ENCODE results near the gene NRXN3.

NRXN3 gene

DNA sequence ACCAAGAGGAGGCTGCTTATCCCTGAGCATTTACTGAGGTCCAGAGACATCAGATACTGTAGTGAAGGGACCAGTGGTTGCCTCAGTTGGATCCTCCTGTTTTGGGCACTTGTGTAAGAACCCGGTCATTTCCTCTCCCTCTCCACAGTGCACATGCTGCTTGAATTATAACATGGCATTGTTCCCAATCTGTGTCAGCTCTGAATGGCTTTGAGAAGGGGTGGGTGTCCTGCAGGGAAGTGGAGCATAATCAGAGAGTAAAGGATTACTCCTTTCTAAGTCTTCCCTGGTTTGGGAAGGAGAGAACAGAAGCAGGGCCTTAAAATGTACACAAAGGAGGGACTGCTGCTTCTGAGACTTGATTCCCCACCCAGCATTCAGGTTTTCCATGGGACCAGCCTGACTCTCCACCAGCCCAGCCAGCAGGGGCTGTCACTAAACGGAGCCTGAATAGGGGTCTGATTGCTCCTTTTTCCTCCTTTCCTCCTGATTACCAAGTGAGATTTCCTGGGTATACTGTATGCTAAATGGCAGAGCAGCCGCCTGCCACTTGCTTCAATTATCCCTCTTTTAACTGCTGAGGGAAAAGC is 78.4 kb downstream of the NRXN3 start:
- no peak for DNase-seq

DNA sequence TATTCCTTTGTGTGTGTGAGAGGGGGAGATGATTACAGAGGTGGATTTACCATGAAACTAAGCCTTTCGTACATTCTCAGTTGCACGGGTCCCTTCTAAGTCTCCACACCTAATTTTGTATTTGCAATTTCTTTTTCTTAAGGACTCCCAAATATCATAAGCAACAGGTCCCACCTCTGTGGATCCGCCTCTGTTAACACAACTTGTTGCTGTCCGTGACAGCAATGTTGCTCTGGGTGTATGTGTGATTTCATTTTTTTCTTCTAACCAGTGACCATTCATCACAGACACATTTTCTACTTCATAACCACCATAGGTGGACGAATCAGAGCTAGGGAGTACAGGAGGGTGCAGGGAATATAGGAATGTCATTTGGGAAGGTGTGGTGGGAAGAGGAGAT is 81.1 kb downstream of the NRXN3 start:
- no peak for DNase-seq

DNA sequence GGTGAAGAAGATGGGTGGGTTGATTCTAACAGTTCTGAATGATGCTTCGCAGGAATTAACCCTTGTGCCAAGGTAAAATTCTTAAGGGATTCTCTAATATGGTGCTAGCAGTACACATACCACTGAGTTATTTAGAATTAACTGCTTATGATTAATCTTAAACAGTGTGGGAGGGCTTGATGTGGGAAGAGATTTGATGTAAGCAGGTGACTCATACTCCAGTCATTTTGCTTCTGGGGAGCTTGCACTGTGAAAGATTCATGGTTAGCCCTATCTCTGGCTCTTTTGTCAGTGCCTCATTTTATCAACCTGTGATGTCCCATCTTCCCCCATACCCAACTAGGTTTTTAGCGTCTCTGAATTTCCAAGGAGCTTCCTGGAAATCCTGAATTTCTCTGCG is 83.8 kb downstream of the NRXN3 start:
- no peak for DNase-seq

DNA sequence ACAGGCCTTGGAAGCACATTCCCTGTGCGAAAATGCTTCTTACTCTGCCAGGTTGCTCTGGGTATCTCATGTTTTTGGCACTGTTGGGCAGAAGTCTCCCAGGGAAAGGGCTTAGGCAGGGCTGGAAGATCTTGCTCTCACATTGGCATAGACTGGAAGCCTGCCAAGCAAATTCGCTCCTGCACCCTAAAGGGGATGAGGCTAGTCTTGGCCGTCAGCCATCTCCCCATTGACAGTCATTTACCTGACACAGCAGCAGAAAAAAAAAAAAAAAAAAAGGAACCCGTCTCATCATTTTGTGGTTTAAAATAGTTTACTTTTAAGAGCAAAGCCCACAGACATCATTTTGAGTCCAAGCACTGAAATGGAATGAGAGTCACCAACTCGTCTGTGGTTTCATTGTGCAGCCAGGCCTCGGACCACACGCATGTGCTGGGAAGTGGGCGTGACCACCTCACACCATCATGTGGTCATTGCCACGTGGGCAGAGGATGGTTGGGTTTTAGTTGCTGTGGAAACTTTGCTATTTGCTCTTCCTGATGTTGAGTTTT is 84.8 kb downstream of the NRXN3 start:
- peak; percentile 91 for DNase-seq

DNA sequence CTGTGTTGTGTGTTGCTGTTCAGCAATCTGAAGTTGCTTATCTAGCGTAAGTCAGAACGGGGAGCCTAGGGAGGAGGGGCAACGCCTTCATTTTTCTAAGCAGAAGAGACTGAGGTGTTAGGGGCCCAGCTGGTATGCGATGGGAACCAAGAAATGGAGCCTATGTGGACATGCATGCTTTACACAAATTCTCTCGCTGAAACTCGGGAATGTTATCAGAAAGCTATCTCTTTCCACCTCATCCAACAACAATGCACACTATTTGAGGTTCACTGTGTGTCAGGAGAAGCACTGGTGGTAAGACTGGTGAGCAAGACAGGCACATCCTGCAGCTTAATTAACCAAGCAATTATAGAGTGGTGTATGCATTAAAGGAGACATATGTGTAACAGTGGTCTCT is 89.7 kb downstream of the NRXN3 start:
- DNase-seq: no peak

DNA sequence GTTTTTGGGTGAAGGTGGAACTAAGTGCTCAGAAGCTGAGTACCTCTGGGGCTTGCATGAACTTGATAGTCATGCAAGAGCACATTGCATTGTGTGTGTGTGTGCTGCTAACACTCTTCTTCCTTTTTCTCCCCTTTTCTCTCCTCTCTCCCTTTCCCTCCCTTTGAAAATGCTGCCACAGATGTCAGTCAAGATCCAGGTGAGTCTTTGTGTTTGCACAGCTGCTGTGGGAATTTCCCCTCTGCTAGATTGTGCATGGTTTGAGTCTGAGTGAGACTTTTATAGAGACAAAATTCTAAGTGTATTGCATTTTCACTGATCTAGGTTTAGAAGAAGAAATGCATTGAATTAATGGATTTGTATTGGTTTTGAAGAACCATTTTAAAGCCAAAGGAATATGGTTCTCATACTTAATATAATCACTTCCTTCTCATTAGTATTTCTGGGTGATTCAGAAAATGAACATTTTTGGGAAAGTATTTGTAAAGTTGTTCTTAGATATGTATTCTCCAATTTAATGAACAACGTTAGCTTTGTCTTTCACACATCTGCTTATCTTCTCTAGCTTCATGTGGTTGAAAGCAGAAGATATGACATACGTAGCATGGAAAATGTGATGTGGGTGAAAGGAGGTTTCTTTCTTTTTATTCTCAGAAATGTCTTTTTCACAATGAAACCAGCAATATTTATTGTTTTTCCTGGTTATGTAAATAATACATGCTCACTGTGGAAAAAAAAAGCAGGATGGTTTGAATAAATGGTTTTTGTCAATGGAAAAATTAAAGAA is 108.5 kb downstream of the NRXN3 start:
- peak; percentile 78 for DNase-seq

DNA sequence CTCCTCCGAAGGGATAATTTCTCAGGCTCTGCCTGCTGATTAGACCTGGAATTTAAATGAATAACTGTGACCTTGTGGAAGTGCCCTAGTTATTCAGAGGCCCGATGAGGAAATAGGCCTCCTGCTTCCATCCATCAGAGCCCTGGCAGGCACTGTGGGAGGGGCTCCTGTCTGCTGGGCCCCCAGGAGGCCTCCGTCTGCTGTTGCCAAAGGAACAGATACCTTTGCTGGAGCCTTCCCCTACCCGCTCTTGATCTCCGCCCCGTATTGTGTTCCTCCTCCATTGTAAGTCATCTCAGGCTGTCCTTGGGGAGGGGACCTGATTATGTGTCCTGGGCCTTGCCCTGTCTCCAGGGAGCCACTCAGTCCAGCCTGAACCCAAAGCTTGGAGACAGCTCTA is 112.3 kb downstream of the NRXN3 start:
- DNase-seq: peak; percentile 21

DNA sequence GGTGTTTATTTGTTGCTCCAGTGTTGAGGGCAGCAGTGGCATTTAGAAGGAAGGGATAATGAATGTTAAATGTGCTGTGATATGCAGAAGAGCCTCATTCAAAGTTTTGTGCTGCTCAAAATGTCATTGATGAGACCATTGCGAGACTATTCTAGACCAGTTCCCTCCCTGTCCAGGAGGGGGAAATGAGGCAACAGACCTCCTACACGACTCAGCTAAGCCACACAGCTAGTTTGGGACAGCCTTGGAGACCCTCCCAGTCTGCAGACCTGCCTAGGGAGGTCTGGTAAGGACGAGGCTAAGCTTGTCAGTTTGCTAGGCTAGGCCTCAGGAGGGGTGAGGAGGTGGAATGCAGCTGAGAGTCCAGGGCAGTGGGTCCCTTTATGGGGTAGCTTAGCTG is 116.0 kb downstream of the NRXN3 start:
- DNase-seq: no peak

DNA sequence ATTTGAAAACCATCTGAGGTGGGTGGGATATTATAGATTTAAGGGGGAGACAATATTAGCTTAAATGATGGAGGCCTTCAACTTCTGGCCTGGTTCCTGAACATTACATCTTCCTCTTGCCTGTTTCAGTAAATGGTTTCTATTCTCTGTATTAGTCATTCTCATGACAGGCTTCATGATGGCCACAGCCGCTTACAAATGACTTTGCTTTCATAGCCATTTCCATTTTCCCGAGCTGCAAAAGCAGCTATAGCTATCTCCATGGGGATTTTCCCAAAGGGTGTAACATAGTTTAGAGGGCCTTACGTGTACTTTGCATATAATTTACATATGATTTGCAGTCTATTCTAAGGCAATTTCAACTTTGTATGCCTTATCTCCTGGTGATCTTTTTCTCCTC is 121.8 kb downstream of the NRXN3 start:
- DNase-seq: no peak

DNA sequence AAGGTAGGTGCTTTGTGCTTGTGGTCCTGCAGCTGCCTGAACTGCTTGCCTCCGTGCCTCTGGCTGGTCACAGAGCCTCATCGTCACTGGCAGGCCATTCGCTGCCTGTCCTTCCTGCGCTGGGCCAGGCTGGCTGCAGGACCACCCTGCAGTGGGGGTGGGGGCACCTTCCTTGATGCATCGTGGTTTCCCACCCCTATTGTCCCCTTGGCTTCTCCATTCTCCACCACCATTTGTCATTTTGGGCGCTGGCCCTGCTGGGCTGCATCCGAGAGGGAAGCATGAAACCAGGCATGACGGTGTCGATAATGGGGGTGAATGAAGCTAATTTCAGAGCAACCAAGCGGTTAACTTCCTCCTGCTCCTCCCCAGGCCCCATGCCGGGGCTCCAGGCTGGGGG is 127.7 kb downstream of the NRXN3 start:
- no peak for DNase-seq

DNA sequence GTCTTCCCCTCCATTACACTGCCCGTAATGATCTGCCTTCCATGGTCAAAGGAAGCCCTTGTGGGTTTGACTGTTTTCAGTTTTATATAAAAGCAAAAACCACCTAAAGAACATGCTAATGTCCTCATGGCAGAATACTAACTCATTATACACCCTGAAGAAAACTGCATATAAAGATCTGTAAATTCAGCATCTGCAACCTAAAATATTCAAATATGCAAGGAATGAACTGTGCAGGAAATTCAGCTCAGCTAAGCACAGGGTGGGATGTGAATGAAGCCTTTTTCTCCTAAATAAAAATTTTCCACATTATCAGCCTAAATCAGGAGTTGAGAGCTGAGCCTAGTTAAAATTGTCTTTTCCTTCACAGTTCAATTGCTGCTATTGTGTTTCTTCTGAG is 128.1 kb downstream of the NRXN3 start:
- no peak for DNase-seq

DNA sequence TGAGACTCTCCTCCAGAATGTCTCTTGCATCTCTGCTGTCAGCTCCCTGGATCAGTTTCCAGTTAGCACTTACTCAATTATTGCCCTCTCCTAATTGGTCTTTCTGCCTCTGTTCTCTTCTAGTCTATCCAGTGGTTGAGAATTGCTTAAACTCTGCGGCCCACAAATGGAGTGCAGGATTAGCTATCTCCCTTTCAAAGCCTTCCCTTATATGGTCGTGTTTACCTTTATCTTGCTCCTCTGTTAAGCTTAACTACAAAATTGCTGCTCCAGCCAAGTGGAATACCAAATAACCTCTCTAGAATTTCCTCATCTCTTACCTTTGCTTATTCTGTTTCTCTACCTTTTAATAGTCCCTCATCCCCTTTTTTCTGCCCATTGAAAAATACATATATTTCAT is 132.7 kb downstream of the NRXN3 start:
- DNase-seq: peak; percentile 41

DNA sequence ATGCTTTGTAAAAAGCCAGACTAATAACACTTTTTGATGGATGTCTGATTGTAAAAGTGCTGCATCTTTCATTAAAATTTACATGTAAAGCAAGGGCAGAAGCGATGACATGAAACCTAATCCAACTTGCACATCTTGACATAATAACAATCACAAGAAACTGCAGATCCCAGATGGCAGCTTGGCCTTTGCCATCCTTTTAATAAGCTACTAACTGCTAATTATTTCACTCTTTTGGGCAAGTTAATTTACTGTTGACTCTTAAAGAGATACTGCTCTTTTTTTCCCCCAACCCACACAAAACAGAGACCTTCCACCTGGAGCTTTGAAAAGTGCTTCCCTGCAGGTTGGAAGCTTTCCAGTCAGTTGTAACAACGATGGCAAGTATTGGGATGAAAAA is 137.5 kb downstream of the NRXN3 start:
- no peak for DNase-seq

DNA sequence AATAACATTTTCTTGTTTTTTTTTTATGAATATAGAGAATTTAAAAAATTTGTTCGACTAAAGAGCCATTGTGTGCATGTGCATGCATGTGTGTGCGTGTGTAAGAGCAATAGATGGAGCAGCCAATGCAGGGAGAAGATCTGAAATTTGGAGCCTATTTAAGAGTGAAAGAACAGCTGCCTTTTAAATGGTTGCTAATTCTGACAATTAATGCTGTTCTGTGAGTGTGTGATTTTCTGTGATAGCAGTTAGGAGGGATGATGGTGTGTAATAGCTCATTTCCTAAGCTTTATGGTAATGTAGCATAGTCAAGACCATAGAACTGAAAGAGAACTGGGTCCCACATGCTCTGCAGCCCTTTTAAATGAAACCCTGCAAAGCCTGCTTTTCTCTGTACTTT is 137.9 kb downstream of the NRXN3 start:
- no peak for DNase-seq

DNA sequence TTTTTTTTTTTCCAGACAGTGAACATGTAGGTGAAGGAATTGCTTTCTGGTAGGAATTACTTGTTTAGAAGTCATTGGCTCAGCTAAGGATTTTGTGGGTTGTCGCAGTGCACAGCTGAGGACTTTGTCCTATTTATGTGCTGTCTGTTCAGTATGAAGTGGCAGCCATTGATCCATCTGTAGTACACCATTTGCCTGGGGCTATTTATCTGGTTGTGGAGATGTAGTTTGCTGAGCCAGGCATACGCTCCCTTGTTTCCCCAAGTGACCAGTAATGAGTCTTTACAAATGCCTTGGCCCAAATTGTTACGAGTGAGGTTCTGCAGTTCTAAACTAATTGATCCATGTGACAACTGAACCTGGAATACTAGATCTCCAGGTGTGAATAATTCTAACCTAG is 140.1 kb downstream of the NRXN3 start:
- DNase-seq: peak; percentile 13

DNA sequence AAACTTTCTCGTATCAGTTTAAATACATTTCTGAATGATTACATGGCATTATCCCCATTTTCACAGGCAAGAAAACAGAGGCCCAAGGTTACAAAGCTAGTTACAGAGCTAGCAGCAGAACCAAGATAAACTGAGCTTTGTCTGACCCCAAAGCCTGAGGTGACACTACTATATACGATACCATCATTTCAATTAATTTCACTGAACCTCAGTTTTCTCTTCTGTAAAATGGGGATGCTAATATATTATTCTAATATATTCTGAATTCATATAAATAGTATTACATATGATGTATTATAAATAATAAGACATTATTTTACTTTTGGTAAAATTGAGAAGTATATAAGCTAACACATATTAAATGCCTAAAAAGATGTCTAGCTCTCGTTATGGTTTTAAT is 143.3 kb downstream of the NRXN3 start:
- no peak for DNase-seq

DNA sequence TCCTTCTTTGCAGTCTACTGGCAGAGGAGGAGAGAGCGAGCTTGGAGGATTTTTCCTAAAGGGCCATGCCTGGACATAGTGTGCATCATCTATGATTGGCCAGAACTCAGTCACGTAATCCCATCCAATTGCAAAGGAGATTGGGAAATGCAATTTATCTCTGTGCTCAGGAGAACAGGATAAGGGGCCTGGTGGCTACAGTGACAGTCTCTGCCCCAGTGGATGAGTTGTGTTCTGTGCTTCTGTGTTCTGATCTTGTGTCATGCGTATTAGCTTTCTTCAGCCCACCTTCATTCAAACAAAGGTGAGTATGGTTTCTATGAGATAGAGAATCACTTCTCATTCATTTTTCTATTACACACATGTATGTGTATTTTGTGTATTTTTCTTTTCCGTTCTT is 144.3 kb downstream of the NRXN3 start:
- no peak for DNase-seq

DNA sequence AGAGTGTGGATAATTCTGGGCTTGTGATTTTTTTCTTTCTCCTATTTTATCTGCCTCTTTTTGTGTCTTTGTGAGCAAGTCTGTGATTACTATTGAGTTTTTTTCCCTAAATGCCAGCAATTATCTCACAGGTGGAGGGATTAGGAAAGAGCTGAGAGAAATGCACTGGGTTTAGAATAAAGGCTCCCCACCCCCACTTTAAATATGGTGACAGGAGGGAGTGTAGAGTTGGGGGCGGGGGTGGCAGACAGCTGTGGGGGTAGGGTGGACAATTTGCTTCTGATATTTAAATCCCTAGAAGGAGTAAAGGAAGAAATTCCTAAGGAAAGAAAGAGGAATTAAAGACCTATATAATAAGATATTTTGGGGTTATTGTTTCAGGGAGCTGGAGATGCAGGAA is 145.9 kb downstream of the NRXN3 start:
- no peak for DNase-seq

DNA sequence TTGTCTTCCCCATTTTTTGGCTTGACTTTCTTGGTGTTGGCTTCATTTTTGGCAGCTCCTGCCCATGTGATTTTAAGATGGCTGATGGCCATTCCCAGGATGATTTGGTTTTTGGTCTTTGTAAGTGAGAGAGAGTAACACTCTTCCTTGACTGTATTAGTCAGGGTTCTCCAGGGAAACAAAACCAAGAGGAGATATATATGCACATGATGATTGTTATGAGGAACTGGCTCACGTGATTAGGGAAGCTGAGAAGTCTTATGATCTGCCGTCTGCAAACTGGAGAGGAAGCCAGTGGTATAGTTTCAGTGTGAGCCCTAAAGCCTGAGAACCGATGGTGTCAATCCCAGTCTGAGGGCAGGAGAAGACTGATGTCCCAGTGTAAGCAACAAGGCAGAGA is 146.6 kb downstream of the NRXN3 start:
- no peak for DNase-seq

DNA sequence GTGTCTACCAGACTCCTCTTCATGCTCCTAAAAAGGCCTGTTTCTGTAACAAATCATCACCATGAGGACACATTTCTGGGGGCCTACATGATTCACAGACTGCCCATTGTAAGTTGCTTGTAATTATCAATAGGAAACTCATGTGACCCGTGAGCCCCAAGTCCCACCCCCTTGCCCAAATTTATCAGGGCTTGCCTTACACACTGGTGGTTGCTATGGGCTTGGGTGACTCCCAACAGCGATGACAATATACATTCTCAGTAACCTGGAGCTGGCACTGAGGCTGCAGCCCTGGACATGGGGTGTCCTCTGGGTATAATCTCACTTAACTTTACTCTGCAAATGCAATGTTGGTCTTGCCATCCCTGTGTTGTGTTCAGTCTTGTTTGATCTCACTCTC is 149.2 kb downstream of the NRXN3 start:
- no peak for DNase-seq

DNA sequence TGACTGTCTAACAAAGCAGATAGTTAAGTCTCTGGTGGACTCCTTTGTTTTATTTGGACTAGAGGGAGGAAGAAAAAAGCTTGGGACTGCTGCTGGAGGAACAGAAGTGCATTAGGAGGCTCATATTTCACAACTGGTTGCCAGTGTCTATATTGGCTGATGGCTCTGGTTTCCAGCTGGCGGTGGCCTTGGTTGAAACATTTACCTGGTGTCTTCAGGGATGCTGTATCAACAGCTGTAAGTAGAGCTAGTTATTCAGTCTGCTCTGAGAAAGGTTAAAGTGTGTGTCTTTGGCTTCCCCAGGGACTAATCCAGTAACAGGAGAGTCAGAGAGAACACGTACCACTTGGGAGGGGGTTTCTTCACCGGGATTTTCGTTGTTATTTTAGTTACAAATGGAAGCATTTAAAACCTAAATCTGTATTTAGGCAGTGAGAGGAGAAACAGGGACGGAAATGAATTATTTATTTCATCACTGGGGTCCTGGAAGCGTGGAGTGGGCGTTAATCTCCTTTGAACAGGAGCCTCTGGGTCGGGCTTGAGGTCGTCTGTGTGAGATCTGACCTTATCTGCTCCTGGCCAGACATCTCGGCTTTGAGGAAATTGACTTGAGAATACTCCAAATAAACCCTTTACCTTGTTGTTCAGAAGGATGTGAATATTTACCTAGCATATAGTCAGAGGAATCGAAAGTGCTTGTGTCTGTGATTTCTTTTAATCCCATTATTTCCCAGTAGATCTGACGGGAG is 149.9 kb downstream of the NRXN3 start:
- DNase-seq: peak; percentile 84

DNA sequence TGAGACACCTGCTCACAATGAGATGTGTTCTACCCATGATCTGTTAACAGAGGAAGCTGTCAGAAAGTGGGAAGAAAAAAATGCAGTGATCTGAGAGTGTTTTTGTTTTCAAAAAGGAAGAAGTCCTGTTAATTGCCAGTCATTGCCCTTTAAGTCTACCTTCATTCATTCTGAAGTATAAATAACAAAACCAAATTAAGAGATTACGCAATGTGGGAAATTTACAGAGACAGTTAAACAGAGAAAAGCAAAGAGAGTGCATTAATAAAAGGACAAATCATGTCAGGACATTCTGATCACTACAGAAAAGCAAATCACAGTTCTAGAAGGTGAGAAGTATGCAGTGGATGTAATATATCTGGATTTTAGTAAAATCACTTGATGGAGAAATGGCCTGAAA is 154.2 kb downstream of the NRXN3 start:
- DNase-seq: no peak

DNA sequence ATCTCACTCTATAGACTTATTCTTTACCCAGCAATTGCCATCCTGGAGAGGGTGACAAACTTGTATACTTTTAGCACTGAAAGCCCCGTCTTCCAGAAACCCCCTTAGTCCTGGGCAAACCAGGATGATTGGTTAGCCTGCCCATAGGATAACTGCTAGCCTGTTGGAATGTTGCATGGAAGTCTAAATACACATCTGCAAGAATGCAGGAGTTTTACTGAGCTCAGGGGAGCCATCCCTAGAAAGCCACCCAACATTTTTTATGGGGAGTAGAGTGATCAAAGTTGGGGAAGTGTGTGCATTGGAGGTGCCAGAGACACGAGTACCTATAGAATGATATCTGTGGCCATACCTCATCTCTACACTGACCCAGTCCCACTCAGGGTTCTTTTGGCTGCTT is 155.7 kb downstream of the NRXN3 start:
- no peak for DNase-seq

Data from DMS153 (cell line).